Measurements from ENCODE around the gene SERPINA3.

DNA sequence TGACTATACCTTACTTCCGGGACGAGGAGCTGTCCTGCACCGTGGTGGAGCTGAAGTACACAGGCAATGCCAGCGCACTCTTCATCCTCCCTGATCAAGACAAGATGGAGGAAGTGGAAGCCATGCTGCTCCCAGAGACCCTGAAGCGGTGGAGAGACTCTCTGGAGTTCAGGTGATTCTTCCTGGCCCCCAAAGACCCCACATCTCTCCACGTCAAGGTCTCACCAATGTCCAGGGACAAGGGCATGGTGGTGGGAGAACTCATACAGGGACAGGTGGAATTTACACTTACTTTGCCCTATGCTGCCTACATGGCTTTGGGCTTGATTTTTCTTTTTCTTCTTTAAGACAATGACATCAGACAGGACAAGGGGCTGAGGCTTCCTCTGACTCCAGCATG is 7.1 kb downstream of the SERPINA3 start:
- TF ChIP-seq NFXL1 (IDR thresholded peaks at IDR 0.05; ENCODE audit: borderline replicate concordance) (no peak), HDAC6 (IDR thresholded peaks at IDR 0.05; ENCODE audit: unreplicated experiment) (no peak), DPF2 (IDR thresholded peaks at IDR 0.05) (no peak), MXI1 (IDR thresholded peaks at IDR 0.05; ENCODE audit: low read depth, low read length) (no peak), EZH2 (IDR thresholded peaks at IDR 0.05; ENCODE audit: borderline replicate concordance, control insufficient read depth, low read depth, low read length) (no peak), POLR2AphosphoS2 (IDR thresholded peaks at IDR 0.05; ENCODE audit: low read depth, low read length) (no peak)
- TF ChIP-seq, protein P1, sequence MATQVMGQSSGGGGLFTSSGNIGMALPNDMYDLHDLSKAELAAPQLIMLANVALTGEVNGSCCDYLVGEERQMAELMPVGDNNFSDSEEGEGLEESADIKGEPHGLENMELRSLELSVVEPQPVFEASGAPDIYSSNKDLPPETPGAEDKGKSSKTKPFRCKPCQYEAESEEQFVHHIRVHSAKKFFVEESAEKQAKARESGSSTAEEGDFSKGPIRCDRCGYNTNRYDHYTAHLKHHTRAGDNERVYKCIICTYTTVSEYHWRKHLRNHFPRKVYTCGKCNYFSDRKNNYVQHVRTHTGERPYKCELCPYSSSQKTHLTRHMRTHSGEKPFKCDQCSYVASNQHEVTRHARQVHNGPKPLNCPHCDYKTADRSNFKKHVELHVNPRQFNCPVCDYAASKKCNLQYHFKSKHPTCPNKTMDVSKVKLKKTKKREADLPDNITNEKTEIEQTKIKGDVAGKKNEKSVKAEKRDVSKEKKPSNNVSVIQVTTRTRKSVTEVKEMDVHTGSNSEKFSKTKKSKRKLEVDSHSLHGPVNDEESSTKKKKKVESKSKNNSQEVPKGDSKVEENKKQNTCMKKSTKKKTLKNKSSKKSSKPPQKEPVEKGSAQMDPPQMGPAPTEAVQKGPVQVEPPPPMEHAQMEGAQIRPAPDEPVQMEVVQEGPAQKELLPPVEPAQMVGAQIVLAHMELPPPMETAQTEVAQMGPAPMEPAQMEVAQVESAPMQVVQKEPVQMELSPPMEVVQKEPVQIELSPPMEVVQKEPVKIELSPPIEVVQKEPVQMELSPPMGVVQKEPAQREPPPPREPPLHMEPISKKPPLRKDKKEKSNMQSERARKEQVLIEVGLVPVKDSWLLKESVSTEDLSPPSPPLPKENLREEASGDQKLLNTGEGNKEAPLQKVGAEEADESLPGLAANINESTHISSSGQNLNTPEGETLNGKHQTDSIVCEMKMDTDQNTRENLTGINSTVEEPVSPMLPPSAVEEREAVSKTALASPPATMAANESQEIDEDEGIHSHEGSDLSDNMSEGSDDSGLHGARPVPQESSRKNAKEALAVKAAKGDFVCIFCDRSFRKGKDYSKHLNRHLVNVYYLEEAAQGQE (IDR thresholded peaks at IDR 0.05; ENCODE audit: low read depth, low read length), result no peak
- TF ChIP-seq, protein P2, sequence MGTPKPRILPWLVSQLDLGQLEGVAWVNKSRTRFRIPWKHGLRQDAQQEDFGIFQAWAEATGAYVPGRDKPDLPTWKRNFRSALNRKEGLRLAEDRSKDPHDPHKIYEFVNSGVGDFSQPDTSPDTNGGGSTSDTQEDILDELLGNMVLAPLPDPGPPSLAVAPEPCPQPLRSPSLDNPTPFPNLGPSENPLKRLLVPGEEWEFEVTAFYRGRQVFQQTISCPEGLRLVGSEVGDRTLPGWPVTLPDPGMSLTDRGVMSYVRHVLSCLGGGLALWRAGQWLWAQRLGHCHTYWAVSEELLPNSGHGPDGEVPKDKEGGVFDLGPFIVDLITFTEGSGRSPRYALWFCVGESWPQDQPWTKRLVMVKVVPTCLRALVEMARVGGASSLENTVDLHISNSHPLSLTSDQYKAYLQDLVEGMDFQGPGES (IDR thresholded peaks at IDR 0.05), result no peak
- TF ChIP-seq, protein P3, sequence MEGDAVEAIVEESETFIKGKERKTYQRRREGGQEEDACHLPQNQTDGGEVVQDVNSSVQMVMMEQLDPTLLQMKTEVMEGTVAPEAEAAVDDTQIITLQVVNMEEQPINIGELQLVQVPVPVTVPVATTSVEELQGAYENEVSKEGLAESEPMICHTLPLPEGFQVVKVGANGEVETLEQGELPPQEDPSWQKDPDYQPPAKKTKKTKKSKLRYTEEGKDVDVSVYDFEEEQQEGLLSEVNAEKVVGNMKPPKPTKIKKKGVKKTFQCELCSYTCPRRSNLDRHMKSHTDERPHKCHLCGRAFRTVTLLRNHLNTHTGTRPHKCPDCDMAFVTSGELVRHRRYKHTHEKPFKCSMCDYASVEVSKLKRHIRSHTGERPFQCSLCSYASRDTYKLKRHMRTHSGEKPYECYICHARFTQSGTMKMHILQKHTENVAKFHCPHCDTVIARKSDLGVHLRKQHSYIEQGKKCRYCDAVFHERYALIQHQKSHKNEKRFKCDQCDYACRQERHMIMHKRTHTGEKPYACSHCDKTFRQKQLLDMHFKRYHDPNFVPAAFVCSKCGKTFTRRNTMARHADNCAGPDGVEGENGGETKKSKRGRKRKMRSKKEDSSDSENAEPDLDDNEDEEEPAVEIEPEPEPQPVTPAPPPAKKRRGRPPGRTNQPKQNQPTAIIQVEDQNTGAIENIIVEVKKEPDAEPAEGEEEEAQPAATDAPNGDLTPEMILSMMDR (IDR thresholded peaks at IDR 0.05 in 2 of 3, conservative IDR thresholded peaks at IDR 0.05 in 1 of 3; ENCODE audit: control insufficient read depth in 2 of 3, extremely low read depth in 1 of 3, insufficient read depth in 1 of 3, low read depth in 3 of 3, low read length in 3 of 3), result no peak

Measured in GM12878 (cell line).